Stimulated activated CD4-positive, alpha-beta T cell treated with anti-CD3 and anti-CD28 coated beads, TNF-alpha, amount 100 ng/mL, for 4 hours (primary cell): Measurements from ENCODE around the gene CACNA2D3.

Experiments used
- DNase-seq, 3 experiments: peaks; one replicate each; pipeline ENCODE4 v3.0.0-alpha.2; 2020; ENCODE audit warnings: low read depth in 3 of 3

Gene CACNA2D3

DNA sequence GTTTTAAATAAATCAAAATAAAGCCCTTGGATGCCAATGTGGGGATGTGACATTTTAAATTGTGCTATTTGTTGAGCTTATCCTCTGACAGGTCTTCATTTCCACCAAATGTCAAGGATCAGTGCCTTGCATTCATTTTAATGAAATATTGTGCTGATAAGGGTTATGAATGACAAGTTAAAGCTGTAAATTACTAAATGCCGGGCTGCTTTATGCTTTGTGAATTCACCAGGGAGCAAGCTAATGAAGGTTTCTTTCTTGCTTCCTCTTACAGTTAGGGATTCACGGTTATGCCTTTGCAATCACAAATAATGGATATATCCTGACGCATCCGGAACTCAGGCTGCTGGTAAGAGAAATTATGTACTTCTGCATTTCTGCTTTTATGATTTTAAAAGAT is 723.8 kb downstream of the CACNA2D3 start:
- DNase-seq = no peak

DNA sequence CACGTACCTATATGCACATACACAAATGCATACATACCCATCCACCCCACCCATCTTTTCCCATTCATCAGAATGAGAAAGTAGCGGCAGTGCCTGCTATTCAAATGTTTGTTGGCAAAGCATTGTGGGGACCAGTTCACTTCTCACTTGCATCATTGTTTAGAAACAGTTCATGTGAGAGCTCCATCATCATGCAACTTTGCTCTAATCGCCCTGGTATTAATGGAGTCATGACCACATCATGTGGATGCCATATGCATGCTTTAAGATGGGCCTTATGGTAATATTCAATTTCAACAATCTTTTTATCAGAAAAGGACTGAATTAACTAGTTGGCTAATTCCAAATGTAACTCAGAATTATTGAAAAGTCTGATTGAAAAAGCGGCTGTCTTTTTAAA is 725.0 kb downstream of the CACNA2D3 start:
- DNase-seq = no peak

DNA sequence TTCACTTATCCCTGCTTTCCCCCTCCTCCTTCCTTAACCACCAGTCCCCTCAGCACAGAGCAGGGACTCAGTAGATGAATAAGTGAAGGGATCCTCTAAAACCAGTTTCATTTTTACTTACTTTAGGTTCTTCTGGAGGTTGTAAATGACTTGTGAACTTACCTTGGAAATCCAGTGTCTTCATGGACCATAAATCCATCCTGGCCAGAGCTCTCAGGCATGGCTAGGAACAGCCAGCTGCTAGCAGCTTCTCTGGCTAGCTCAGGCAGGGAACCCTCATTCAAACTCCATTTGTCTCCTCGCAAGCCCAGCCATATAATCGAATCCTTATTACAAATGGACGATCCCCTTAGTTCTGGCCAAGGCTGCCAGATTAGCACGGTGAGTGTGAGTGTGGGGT is 727.0 kb downstream of the CACNA2D3 start:
- DNase-seq = no peak

DNA sequence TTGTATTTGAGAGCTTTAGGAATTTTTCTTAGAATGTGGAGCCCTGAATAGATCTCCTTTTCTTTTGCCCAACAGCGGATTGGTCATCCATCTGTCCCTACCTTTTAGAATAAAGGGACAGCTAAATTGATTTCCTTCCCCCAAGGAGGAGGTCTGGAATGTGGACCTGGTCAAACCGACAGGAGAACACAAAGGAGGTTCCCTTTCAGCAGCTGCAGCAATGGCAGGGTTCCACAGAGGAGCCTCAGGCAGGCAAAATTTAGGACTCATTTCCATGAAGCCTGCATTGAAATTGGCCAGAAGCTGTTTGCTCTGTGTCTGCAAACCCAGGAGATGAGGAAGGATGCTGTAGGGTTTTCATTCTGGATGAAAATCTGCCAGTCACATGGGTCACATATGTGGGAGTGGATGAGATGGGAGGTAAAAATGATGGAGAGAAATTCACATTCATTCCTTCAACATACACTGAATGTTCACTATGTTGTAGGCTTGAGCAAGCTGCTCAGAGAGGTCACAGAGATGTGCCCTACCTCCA is 728.2 kb downstream of the CACNA2D3 start:
- DNase-seq = no peak

DNA sequence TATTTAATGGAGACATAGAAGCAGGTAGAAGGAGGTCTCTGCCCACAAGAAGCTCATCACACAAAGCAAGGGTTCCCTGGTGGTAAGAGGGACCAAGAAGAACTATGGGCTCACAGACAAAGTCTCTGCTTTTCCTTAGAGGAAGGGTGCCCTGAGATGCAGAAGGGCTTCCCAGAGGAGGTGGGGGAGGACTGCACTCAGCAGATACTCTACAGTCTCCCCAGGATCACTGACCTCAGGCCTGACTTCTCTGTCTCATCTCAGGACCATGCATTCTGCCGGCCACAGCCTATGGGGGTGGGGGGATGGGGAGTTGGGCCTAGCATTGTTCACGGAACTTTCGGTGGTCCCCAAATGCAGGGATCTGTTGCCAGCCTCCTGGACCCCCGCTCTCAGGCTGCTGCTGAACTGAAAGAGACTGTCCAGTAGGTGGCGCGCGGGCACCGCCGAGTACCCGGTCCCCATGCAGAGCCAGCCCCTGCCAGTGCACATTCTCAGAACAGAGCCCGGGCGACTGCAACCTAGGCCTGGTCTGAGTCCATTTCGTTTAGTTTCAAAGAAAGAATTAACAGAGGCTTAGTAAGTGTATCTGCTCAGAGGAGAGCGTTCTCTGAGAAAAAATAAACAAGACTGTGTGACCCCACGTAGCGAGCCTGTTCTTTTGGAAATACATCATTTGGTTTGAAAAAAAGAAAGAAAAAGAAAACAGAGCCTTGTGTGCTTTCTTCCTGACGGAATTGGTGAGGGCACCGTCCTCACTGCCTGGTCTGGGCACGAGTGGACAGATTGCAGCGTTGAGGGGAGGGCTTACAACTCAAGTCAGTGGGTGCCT is 731.4 kb downstream of the CACNA2D3 start:
- DNase-seq = no peak

DNA sequence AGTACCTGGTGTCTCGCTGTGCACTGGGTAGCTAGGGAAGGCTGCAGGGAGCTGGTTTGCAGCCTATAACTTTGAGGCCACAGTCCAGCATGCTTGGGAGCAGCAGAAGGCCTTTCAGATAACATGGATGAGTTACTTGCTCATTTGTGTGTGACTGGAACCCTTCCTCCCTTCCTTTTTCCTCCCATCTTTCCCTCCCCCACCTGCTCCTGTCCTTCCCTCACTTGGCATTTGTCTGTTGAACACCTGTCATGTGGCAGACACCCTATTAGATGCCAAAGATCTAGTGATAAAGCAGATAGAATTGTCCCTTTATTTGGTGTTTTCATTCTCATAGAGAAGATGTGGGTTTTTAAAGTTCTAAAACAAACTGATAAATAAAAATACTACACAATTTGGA is 733.9 kb downstream of the CACNA2D3 start:
- DNase-seq = no peak

DNA sequence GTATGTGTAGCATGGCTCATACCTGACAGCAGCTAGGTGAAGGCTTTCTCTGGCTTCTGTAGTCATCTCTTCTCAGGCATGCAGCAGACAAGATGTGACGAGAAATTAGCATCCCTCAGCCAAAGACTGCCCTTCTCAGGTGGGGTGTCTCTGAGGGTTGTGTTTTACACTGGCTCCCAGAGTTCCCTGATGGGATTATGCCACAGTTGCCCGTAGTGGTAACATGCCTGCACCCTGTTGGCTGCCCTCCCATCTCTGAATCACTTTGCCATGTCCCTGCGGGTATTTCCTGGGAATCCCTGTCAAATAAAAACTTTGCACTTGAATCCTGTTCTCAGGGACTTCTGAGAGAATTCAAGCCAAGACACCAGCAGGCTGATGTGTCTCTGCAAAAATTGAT is 735.0 kb downstream of the CACNA2D3 start:
- no peak for DNase-seq

DNA sequence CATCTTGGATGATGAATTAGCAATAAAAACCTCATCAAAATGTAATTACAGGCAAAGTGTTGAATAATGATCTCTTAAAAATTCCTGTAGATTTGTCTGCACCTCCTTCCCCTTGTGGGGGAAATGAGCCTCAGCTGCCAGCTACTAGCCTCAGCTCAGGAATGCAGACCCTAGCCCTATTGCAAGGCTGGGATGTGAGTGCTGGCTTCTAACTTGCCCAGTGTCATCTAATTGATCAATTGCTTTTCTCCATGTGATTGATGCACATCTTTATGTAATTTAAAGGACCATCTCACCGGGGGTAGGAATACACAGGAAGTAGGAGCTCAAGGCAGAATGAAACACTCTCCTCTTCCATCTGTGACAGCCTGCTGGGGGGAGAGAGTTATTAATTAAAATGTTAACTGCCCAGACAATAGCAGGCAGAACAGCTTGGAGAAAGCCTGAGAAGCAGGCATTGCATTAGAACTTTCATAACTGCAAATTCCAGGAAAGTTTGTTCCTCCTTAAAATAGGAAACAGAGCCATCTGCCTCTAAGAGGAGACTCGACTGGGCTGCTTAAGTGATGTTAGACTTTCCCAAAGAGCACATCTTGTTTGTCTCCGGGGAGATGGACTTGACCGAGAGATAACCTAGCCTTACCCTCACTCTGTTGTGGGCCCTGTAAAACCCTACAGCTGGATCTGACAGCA is 735.9 kb downstream of the CACNA2D3 start:
- no peak for DNase-seq

DNA sequence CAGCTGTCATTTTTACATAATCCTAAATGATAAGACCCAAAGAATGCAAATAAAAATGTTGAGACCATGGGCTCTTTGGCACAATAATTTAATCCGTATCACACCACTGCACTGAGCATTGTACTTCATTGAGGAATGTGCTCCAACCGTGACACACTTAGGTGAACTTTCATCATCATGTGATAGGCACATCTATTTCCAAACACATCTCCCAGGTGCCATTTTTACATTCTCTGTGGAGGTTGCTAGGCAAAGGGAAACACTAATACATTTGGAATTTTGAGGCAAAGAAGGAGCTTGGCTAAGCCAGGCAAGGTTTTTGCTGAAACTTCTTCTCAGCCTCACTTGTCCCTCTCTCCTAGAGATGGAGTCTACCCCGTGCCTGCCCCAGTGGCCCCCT is 736.8 kb downstream of the CACNA2D3 start:
- no peak for DNase-seq

DNA sequence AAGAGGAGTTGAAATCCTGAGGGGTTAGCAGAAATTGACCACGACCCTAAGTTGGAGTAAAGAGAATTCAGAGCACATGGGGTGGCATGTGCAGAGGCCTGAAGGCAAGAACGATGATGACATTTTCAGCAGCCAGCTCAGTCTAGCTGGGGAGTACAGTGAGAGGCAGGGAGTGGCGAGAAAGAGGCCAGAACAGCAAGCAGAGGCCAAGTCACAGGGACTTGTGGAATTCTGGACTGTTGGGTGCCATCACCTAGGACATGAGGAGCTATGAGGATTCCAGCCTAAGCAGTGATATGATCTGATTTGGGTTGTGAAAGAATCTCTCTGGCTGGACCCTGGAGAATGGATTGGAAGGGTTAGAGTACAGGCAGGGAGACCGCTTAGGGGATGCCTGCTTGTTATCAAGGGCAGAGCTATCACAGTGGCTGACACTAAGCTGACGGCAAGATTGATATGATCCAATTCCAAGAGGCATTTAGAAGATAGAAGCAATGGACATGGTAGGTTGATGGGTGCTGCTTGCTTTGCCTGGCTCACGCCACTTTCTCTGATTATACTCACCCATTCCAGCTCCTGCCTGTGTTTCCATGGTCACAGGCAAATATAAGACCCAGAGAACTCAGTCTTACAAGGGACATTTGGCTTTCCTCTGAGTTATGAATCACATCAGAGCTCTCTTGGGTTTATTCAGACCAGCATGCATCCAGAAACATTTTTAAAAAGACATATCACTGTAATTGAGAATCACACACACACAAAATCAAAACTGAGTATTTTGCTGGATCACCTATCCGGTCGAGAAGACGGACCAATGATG is 739.1 kb downstream of the CACNA2D3 start:
- no peak for DNase-seq

DNA sequence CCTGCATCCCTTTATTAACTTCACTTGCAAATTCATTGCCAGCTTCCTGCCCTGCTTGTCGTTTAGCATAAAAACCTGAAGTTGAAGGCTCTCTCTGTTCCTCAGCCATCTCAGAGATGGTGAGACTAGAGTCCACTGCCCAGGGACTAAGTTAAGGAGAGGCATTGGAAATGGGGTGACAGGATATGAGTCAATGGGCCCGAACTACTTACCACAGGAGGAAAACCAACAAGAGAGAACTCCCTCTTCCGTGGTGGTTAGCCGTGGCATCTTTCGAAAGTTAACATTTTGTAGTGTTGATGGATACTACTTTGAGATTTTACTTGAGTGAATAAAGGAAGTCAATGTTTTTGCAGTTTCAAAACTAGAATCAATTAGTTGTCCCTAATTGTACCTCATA is 740.2 kb downstream of the CACNA2D3 start:
- DNase-seq = no peak

DNA sequence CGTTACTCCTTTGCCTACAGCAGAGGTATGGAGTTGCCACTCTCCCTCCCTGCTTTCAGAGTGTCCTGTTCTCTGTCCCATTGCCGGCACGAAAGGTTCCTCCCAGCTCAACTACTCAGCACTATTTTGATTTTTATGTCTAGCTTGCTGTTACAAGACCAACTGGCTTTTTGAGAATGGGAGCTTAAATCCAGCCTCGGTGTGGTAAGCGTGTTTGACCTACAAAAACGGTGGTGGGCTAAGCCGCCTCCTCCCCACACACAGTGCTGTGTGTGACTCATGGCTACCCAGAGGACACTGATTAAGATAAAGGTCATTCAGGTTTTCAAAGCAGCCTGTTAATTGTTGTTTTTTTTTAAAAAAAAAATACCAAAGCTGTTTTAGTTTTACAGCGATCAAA is 741.0 kb downstream of the CACNA2D3 start:
- no peak for DNase-seq

DNA sequence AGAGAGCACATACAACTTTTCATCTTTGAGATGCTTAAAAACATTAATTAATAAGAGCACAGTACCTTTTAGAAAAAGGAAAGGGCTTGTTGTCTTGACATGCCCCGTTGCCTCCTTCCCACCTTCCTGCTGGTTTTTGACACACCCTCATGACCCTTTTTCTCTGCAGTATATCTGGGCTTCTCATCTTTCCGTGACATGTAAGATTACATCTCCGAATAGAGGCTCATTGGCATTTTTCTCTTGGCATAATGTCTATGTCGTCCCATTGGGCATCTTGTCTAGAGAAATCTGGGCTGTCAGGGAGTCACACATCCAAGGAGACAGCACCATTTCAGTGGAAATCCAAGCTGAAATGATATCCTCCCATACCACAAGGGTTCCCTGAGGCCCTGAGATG is 741.4 kb downstream of the CACNA2D3 start:
- no peak for DNase-seq

DNA sequence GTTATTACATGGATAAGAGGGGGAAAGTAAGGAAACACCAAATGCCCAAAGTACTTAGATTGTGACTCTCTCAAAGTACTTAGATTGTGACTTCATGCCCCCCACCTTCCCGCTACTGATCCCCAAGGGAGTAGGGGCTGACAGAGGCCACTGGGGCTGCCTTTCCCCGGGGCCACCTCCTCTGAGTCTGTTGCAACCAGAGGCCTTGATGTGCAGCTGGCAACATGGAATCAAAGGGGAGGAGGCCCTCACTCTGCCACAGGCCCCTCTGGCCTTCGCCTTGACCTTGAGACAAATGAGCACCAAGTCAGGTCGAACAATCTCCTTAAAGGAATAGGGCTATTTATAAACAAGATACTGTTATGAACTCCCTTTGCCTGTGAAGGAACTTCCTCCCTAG is 743.0 kb downstream of the CACNA2D3 start:
- DNase-seq = no peak

DNA sequence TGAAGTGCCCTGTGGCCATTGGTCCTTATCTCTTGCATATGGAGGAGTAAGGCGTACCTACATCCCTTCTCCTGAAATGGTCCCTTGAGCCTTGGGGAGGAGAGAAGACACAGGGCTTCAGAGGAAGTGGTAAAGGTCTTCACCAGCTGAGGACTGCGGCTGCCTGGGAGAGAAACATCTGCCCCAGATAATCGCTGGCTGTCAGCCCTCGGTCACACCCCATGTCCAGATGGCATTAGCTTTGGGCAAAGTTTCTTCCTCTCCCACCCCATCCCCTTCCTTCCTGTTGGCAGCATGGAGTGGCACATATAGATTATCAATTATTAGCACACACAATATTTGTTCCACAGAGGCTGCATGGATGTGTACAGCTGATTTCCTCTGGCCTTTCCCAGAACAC is 743.9 kb downstream of the CACNA2D3 start:
- DNase-seq = no peak

DNA sequence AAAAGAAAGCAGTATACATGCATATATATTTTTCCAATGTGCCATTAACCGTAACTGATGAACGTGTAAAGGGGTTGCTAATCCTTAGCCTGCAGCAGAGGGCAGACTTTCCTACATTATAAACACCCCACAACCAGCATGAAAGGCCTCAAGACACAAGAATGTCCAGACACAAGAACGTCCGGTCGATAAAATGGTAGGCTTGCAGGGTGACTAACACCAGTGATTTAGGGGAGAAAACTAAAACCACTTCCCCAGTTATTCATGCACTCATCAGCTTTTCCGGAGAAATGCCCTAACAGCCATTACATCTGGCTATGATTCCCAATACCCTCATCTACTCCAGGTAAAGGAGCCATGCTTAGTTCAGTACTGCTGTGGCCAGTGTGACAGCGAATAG is 748.1 kb downstream of the CACNA2D3 start:
- no peak for DNase-seq

DNA sequence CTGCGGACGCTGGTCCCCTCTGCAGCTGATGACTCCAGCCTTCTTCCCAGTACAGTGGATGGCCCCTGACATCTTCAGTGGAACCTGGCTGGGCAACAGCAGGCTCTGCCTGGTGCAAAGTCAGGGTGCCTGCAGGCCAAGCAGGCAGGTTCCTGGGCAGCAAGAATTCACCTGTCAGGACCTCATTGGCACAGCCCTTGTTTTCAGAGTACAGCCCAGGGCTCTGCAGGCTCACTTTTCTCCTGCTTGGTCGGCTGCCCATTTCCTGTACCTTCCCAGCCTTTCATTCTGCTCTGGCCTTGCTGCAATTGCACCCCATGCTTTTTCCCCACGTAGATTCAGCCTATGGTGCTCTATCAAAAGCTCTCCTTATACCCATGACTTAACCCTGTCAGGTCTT is 749.5 kb downstream of the CACNA2D3 start:
- DNase-seq = no peak

DNA sequence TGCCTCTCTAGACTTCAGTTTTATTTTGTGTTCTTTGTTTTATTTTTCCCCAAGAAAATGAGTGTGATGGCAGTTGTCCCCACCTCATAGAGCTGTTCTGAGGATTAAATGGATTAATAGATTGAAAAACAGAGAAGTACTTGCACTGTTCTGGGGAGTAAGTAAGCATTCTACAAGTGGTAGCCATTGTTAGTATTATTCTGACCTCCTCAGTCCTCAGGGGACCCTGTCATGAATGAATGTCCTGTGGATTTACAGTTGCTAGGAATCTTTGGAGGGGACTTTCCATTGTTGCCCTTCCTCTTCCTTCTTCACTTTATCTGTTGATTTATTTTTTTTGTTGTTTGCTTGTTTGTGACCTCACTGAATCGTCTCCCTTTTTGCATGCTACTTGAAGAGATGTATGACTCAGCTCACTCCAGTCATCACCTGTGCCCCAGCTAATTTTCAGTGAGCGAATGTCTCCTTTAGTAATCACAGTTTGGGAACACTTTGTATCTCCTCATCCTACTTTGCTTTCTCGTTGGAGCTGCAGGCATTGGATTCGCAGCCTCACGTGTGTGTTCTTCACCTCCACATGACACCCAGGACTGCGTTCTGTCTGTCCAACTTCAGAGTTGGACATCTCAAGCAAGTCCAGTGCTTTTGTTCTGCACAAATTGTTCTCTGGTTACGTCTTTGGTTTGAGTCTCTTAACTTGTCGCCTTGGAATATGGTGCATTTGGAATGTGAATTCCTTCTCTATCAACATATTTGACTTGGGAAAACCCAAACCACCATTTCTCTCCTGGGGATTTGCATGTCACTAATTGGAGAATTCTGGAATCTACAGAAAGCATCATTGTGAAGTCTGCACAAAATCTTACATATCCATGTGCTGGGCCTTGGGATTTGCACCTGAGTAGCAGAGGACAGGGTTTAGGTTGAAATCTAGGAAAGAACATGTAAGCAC is 751.0 kb downstream of the CACNA2D3 start:
- no peak for DNase-seq

DNA sequence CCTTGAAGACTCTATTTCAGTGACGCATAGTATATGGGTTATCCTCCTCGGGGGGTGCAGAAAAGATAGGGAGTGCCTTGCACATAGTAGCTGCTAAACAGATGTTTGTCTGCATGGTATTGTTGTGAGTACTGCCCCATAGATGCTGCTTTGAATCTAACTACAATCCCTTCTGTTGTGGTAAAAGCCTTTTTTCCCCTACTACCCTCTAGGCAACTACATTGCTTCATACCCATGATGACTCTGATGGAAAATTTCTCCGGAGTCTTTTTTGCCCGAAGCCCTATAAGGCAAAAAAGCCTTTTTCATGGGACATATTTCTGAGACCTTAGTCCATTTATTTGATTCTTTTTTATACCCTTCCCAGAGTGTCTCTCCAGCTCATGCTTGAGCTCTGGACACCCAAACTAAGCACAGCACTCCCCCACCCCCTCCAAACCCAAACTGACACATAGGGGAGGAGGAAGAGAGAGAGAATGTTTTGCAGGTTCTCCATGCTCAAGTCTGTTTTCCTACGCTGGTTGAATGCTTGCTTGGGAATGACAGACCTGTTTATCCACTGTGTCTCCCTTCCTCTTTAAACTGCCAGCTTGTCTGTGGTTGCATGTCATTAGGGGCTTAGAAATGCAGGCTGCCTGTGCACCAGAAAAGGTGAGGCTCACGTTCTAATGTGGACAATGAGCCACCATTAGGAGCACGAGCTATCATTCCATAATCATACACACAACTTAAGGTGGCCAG is 752.6 kb downstream of the CACNA2D3 start:
- DNase-seq = no peak

DNA sequence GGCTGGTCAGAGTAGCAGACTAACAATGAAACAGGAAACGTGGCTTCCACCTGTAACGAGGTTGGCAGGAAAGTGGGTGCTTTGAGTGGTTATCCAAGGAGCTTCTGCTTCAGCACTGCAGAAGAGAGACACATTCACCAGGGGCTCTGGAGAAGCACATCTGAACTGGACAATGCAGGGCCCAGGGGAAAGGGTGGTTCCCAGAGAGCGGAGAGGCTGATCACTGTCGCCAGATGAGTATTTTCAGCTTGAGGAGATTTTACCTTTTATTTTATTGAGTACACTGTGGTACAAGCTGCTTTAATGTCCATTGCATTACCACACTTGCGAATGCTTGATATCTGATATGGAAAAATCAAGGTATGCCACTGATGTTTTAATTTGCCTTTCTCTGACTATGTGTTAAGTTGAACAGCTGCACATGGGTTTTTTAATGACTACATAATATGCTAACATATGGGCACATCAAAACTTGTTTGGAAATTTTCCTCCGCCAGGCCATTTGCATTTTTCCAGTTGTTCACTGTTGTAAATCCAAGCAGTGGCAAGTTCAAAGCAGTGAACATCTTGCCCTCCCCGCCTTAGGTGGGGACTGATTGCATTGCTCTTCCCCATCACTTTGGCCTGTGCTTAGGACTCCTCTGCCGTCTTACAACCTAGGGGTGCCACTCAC is 753.4 kb downstream of the CACNA2D3 start:
- no peak for DNase-seq
